ENCODE results near the gene SLC25A14.
"Not testable (repeated sequence)": the region's sequence is repeated elsewhere in the genome, so short reads cannot be mapped to it uniquely, and the experiment has no call there.

Gene SLC25A14

DNA sequence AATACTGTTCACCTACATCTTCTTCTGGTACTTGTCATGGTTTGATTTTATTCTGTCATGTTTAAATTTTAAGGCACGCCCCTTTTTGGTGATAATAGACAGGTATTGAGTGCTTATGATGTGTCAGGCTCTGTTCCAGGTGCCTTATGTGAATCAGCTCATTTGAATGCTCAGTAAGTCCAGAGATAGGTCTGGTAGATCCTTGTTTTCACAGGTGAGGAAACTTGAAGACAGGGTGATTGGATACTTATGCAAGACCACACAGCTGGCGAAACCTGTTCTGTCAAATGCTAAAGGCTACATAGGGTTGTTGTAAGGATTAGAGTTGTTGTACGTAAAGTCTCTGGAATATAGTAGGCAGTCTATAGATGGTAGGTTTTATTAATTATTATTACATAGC is 9.6 kb upstream of the SLC25A14 start:
- Mint-ChIP-seq H3K4me3 (no peak overlapping the region), H3K27me3 (ENCODE audit: low read depth) (peaks cover 13% of the 10 kb centered on the region), H3K36me3 (ENCODE audit: low read depth) (no peaks in the 10 kb centered on the region), H3K27ac (no peak overlapping the region), H3K4me1 (no peaks in the 10 kb centered on the region), H3K9me3 (no peaks in the 10 kb centered on the region)
- TF ChIP-seq, protein P1, sequence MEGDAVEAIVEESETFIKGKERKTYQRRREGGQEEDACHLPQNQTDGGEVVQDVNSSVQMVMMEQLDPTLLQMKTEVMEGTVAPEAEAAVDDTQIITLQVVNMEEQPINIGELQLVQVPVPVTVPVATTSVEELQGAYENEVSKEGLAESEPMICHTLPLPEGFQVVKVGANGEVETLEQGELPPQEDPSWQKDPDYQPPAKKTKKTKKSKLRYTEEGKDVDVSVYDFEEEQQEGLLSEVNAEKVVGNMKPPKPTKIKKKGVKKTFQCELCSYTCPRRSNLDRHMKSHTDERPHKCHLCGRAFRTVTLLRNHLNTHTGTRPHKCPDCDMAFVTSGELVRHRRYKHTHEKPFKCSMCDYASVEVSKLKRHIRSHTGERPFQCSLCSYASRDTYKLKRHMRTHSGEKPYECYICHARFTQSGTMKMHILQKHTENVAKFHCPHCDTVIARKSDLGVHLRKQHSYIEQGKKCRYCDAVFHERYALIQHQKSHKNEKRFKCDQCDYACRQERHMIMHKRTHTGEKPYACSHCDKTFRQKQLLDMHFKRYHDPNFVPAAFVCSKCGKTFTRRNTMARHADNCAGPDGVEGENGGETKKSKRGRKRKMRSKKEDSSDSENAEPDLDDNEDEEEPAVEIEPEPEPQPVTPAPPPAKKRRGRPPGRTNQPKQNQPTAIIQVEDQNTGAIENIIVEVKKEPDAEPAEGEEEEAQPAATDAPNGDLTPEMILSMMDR (IDR thresholded peaks at IDR 0.05; ENCODE audit: unreplicated experiment in 3 of 3) = no peak

DNA sequence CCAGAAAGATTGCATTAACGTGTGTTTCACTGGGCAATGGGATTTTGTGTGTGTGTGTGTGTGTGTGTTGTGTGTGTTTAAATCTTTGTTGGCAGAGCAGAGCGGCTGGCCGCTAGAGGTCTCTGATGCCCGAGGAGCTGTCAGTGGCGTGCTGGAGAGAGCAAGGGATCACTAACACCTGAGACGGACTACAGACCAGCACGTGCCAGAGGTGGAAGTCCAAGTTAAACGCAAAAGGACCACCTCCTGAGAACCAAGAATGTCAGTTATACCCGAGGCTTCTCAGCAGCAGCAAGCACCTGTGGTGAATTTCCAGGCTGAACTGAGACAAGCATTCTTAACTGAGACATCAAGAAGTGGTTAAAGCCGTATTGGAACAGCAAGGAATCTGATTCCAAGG is 9.0 kb upstream of the SLC25A14 start:
- H3K4me3 Mint-ChIP-seq = no peak overlapping the region
- no peaks in the 10 kb centered on the region for H3K36me3 Mint-ChIP-seq (ENCODE audit: low read depth)
- TF ChIP-seq, protein P1 (IDR thresholded peaks at IDR 0.05; ENCODE audit: unreplicated experiment in 3 of 3) = peak; percentile 23 to 43 (median 28)
- no peaks in the 10 kb centered on the region for H3K9me3 Mint-ChIP-seq
- no peak overlapping the region for H3K27ac Mint-ChIP-seq
- H3K4me1 Mint-ChIP-seq = no peaks in the 10 kb centered on the region
- H3K27me3 Mint-ChIP-seq (ENCODE audit: low read depth) = peaks cover 13% of the 10 kb centered on the region

DNA sequence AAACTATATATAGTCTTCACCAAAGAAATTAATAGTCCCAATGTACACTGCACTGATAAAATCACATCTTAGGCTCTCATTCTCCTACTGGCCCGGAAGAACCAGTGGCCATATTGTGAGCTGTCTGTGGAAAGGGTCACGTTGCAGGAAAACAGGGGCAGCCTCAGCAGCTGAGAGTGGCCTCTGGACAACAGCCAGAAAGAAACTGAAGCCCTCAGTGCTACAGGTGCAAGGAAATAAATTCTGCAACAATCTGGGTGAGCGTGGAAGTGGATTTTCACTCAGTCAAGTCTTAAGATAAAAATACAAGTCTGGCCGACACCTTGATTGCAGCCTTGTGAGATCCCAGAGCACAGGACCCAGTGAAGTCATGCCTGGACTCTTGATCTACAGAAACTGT is 3.2 kb upstream of the SLC25A14 start:
- Mint-ChIP-seq H3K4me3 (no peak overlapping the region), H3K4me1 (no peaks in the 10 kb centered on the region)
- TF ChIP-seq, protein P1 (IDR thresholded peaks at IDR 0.05; ENCODE audit: unreplicated experiment in 3 of 3) = no peak

DNA sequence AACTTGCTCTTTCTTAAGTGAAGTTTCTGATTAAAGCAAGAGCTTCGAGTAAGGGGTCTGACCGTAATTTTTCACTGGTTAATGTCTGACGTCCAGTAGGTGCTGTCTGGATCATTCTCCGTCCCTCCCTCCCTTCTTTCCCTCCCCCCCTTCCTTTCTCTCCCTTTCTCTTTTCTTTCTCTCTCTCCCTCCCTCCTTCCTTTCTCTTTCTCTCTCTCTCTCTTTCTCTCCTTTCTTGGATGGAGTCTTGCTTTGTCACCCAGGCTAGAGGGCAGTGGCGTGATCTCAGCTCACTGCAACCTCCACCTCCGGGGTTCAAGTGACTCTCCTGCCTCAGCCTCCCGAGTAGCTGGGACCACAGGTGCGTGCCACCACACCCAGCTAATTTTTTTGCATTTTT is 850 bp upstream of the SLC25A14 start:
- H3K27me3 Mint-ChIP-seq (ENCODE audit: low read depth); H3K4me1 Mint-ChIP-seq; H3K36me3 Mint-ChIP-seq (ENCODE audit: low read depth); H3K27ac Mint-ChIP-seq; H3K9me3 Mint-ChIP-seq: not testable (repeated sequence)
- peak overlapping the region; percentile 94 to 99 (median 98) for H3K4me3 Mint-ChIP-seq

More for the DNA sequence above, 3.2 kb upstream of the SLC25A14 start:
- no peaks in the 10 kb centered on the region for H3K27me3 Mint-ChIP-seq (ENCODE audit: low read depth)
- no peaks in the 10 kb centered on the region for H3K9me3 Mint-ChIP-seq
- H3K36me3 Mint-ChIP-seq (ENCODE audit: low read depth) = no peaks in the 10 kb centered on the region
- H3K27ac Mint-ChIP-seq = no peak overlapping the region

DNA sequence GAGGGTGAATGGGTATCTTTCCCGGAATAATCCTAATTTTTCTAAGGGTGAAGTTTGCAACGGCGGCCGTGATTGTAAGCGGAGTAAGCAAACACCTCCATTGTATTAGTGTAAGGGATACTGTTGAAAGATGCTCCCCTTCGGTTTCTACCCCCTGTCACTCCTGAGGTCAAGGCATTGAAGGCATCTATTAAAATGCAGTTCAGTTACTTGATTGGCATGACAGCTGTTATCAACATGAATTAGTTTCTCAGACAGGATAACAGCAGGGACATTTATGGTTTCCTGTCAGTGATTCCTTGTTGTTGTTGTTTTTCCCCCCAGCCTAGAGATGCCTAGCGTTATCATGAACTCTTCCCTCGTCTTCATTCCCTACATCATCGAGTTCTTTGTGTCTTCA is 552 bp downstream of the SLC25A14 start:
- H3K4me3 Mint-ChIP-seq = peak overlapping the region; percentile 94 to 99 (median 98)
- TF ChIP-seq, protein P1 (IDR thresholded peaks at IDR 0.05; ENCODE audit: unreplicated experiment in 3 of 3) = no peak
- peaks cover 3% of the 10 kb centered on the region for H3K36me3 Mint-ChIP-seq (ENCODE audit: low read depth)
- no peaks in the 10 kb centered on the region for H3K27me3 Mint-ChIP-seq (ENCODE audit: low read depth)
- H3K4me1 Mint-ChIP-seq = no peaks in the 10 kb centered on the region
- H3K27ac Mint-ChIP-seq = peak overlapping the region; percentile 64 to 86 (median 78)
- H3K9me3 Mint-ChIP-seq = no peaks in the 10 kb centered on the region

DNA sequence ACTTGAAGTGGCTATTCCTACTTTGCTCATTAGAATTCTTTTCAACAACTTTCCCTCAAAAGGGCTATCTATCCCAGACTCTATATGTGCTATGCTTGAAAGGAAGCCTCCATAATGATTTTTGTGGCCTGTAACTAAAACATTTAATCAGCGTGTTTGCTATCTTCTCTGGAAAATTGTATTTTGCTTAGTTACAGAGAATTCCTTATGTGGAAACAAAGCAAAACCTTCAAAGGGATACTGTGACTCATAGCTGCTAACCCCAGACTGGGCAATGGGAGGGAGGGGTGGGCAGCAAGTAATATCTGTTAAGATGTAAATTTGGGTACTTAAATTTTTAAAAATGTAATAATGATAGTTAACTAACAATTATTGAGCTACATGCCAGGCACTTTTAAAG is 3.7 kb downstream of the SLC25A14 start:
- TF ChIP-seq, protein P1 (IDR thresholded peaks at IDR 0.05; ENCODE audit: unreplicated experiment in 3 of 3) = no peak
- H3K27me3 Mint-ChIP-seq (ENCODE audit: low read depth) = no peaks in the 10 kb centered on the region
- no peaks in the 10 kb centered on the region for H3K9me3 Mint-ChIP-seq
- no peak overlapping the region for H3K27ac Mint-ChIP-seq
- no peaks in the 10 kb centered on the region for H3K4me1 Mint-ChIP-seq
- H3K36me3 Mint-ChIP-seq (ENCODE audit: low read depth) = peaks cover 3% of the 10 kb centered on the region
- no peak overlapping the region for H3K4me3 Mint-ChIP-seq
